Measurements from ENCODE around the gene TMEM253.

TMEM253 gene

DNA sequence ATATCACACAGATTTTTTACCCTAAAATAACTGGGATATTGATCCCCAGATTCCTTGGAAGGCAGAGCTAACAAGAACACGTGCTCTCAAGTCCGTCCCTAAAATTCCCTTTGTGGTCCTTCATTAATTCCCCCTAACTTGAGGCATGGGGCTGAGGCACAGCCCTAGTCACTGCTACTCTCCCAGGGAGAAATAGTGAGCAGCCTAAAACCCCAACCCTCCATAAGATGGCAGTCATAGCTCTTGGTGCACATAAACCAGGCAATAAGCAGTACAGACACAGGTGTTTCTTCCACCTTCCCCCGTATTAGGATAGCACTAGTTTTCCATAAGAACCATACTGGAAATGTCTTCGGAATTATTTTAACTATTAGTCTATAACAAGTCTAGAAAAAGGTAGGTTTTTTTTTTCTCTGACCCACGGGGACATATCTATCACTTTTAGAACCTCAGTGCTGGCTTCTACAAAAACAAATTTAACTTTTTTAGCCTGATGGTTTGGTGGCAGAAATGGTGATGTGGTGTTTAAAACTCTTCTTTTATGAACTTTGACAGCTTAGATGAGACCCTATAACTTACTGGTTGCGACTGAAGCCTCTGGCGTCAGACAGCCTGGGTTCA is 33.9 kb upstream of the TMEM253 start:
- Histone ChIP-seq H3K9me3 (ENCODE audit: control insufficient read depth, insufficient read depth, low read length) (no peaks in the 10 kb centered on the region), H3K36me3 (ENCODE audit: insufficient read depth, low read length) (no peaks in the 10 kb centered on the region), H3K4me1 (ENCODE audit: insufficient read depth, low read length) (peaks cover 6% of the 10 kb centered on the region; the same call in 1 of the 2 replicates), H3K9ac (ENCODE audit: low read depth, low read length) (no peak overlapping the region)

DNA sequence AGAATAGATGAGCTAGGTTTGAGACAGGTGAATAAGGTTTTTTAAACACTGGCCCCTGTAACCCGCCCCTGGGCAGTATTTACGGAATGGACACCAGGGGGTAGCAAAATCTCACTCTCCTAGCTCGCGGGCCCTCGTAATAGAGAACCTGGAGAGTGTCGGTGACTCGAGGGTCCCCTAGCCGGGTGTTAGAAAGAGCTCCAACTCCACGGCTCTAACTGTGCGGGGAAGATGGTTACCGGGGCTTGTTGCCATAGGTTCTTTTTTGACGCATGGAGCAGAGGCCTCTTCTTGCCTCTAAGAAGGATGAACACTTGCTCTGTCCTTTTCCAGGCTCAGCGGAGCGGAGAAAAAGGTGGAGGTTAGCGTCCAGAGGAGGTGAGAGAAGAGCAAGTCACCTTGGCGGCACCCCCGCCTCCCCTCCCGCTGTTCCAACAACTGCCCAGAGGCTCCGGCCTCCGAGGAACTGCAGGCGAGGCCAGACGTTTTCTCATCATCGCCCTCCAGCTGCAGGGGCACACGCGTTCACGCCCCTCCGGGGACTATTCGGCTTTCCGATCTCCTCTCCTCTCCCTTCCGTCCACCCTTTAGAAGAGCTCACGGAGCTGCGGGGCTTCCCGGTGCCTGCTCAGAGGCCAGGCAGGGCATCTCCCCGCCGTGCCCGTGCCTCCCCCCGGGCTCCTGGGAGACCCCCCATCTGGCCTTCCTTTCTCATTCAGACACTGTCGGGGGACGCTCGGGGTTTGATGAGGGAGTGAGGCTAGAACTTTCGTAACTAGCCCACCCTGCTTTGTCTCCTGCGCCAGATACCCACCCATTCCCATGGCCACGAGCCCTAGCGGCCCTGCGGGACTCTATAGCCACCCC is 32.1 kb upstream of the TMEM253 start:
- peak overlapping the region; percentile 67; the same call in 1 of the 2 replicates for H3K9ac ChIP-seq (ENCODE audit: low read depth, low read length)
- no peaks in the 10 kb centered on the region for H3K9me3 ChIP-seq (ENCODE audit: control insufficient read depth, insufficient read depth, low read length)
- no peaks in the 10 kb centered on the region for H3K36me3 ChIP-seq (ENCODE audit: insufficient read depth, low read length)
- peaks cover 9% of the 10 kb centered on the region; the same call in 1 of the 2 replicates for H3K4me1 ChIP-seq (ENCODE audit: insufficient read depth, low read length)

DNA sequence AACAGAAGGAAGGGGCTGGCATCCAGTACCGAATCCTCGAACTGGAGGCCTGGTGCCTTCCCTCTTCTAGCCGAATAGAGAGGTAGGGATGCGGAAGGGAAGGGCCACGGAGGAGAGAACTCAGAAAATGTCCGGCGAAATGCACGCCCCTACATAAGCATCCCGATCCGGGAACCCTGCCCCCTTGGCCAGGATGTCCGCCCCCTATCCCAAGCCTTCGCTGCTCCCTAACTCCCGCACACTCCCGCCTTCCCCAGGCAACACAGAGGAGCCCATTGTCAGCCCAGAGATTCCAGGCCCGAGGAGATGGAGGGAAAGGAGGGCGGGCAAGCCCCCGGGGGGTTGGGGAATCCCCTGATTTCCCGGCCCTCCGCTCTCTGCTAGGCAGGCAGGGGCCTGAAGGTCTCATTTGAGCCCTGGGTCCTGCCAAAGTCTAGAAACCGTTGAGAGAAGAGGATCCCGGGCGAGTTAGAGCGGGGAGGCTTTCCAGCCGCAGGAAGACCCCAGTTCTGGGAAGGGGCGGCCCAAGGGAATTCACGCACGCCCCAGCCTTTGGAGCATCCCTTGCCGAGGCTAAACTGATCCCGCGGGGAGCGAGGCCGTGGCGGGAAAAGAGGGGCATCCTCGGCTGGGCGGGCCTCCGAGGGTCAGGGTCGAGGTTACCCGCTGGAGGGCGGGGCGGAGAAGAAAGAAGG is 31.3 kb upstream of the TMEM253 start:
- Histone ChIP-seq H3K4me1 (ENCODE audit: insufficient read depth, low read length) (peaks cover 7% of the 10 kb centered on the region; the same call in 1 of the 2 replicates), H3K36me3 (ENCODE audit: insufficient read depth, low read length) (no peaks in the 10 kb centered on the region), H3K9ac (ENCODE audit: low read depth, low read length) (peak overlapping the region; percentile 67), H3K9me3 (ENCODE audit: control insufficient read depth, insufficient read depth, low read length) (no peaks in the 10 kb centered on the region)

DNA sequence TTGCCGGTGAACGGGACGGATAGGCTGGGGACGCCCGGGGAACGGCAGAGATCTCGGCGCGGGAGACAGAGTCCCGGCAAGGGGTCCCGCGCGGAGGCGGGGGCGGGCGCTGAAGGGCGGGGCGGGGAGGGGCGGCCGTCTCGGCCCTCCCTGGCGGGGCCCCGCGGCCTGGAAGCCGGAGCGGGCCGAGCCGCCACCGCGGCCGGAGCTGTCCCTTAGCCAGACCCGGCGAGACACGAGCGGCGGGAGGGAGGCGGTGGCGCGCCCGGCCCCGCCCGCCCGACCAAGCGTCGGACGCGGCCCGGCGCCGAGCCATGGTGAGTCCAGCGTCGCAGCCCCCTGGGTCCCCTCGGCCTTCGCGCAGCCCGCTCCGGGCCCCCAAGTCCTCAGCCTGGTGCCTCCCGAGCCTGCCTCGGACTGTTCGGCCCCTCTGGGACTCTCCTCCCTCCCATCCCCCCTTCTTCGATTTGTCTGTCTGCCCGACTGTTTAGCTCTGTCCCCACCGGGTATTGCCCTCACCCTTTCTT is 30.7 kb upstream of the TMEM253 start, which contains the start of gene ARHGEF40:
ARHGEF40 (plus strand) TSS at position 222 of the 527 bp plus-strand sequence; CDS start at position 315, 93 bp downstream.
- peaks cover 7% of the 10 kb centered on the region; the same call in 1 of the 2 replicates for H3K4me1 ChIP-seq (ENCODE audit: insufficient read depth, low read length)
- peak within 1 kb of the TSS; percentile 67 for H3K9ac ChIP-seq (ENCODE audit: low read depth, low read length)
- no peaks in the 10 kb centered on the region for H3K9me3 ChIP-seq (ENCODE audit: control insufficient read depth, insufficient read depth, low read length)
- no peaks in the 10 kb centered on the region for H3K36me3 ChIP-seq (ENCODE audit: insufficient read depth, low read length)

DNA sequence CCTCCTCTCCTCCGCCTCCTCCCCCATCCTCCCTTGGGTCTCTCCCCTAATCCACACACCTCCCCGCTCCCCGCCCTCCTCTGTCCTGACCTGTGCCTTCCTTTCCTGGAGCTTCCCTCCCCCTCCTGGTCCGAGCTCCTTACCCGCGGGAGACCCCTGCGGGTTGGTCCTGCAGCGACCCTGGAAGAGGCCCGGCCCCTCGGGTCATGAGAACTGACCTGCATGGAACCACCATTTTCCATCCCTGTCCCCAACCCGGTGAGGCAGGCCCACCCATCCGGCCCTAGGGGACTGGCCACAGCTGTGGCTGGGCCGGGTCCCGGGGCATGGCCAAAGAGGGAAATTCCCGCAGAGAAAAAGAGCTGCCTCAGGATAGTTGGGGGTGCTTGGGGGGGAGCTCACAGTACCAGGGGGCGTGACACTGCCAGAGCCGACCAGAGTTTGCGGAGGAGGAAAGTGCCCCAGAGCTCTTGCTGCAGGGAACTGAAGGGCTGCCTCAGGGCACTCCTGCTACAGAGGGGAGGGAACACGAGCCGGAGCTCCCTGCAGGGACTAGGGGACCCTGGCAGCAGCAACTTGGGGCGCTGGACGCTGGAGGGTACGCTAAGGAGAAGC is 30.1 kb upstream of the TMEM253 start:
- Histone ChIP-seq H3K36me3 (ENCODE audit: insufficient read depth, low read length) (no peaks in the 10 kb centered on the region), H3K4me1 (ENCODE audit: insufficient read depth, low read length) (peaks cover 7% of the 10 kb centered on the region; the same call in 1 of the 2 replicates), H3K9ac (ENCODE audit: low read depth, low read length) (peak overlapping the region; percentile 67), H3K9me3 (ENCODE audit: control insufficient read depth, insufficient read depth, low read length) (no peaks in the 10 kb centered on the region)

DNA sequence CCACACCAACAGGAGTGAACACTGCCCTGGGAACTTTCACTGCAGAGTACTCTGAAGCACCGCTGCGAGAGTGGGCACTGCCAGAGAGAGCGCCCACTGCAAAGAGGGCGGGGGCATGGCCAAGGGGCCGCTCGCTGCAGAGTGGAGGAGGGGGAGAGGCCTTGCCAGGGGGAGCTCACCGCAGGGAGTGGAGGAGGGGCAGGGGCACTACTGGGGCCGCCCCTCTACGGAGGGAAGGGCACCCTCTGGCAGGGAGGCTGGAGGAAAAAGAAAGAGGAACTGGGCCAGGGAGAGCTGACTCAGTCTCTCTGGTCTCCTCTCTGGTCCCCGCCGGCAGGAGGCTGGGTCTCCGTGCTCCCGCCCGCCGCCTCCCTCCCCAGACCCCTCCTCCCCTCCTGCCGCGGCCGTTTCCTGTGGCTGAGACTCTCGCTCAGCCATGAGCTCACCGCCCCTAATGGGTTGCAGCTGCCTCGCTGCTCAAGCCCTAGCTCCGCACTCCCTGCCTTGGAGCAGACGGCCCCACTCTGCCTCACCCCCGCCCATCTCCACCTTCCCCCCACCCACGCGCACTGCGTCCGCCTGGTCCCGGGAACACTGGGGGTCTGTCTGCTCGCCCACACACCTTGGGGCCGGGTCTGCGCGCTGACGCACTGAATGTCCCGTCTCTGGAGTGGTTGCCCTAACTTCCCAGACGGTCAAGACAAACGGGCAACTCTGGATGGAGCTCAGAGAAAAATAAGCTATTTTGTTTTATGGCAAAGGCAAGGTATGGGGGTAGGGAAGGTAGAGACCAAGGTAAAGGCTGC is 29.4 kb upstream of the TMEM253 start:
- H3K9ac ChIP-seq (ENCODE audit: low read depth, low read length), result peak overlapping the region; percentile 67
- H3K9me3 ChIP-seq (ENCODE audit: control insufficient read depth, insufficient read depth, low read length), result no peaks in the 10 kb centered on the region
- peaks cover 7% of the 10 kb centered on the region; the same call in 1 of the 2 replicates for H3K4me1 ChIP-seq (ENCODE audit: insufficient read depth, low read length)
- H3K36me3 ChIP-seq (ENCODE audit: insufficient read depth, low read length), result no peaks in the 10 kb centered on the region

DNA sequence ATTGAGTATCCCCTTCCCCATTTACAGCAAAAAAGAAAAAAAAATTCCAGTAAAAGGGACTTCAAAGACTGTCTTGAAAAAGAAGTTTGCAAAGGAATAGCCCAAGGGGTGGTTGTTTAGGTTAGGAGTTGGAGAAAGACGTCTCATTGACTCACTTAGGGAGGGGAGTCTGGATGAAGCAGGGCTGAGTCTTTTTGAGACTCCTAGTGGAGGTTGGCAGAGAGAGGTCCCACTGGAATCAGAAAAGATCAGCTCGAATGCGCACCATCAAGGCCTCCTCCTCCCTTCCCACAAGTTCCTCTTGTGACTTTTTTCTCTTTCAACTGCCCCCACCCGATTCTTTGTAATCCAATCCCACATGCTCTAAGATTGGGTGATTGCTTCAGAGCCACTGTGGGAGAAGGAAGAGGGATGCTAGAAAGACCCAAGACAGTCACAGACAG is 28.8 kb upstream of the TMEM253 start:
- Histone ChIP-seq H3K36me3 (ENCODE audit: insufficient read depth, low read length) (no peaks in the 10 kb centered on the region), H3K4me1 (ENCODE audit: insufficient read depth, low read length) (peaks cover 7% of the 10 kb centered on the region; the same call in 1 of the 2 replicates), H3K9me3 (ENCODE audit: control insufficient read depth, insufficient read depth, low read length) (no peaks in the 10 kb centered on the region), H3K9ac (ENCODE audit: low read depth, low read length) (peak overlapping the region; percentile 67)

DNA sequence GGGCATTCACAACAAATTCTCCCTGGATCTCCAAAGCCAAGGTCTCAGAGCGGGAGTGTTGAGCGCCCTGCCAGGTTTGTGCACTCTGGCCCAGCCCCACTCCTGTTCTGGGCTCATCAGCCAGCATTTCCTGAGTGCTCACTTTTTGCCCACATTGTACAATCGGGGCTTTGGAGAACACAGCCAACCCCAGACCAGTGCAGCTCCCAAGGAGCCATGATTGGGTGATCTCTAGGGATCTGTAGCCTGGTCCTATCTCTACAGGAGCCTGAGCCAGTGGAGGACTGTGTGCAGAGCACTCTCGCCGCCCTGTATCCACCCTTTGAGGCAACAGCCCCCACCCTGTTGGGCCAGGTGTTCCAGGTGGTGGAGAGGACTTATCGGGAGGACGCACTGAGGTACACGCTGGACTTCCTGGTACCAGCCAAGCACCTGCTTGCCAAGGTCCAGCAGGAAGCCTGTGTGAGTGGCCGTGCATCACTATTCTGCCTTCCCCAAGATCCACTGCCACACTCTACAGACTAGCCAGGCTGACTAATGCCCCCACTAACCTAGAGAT is 28.0 kb upstream of the TMEM253 start:
- H3K9me3 ChIP-seq (ENCODE audit: control insufficient read depth, insufficient read depth, low read length), result no peaks in the 10 kb centered on the region
- H3K9ac ChIP-seq (ENCODE audit: low read depth, low read length), result no peak overlapping the region
- peaks cover 7% of the 10 kb centered on the region; the same call in 1 of the 2 replicates for H3K4me1 ChIP-seq (ENCODE audit: insufficient read depth, low read length)
- H3K36me3 ChIP-seq (ENCODE audit: insufficient read depth, low read length), result no peaks in the 10 kb centered on the region

DNA sequence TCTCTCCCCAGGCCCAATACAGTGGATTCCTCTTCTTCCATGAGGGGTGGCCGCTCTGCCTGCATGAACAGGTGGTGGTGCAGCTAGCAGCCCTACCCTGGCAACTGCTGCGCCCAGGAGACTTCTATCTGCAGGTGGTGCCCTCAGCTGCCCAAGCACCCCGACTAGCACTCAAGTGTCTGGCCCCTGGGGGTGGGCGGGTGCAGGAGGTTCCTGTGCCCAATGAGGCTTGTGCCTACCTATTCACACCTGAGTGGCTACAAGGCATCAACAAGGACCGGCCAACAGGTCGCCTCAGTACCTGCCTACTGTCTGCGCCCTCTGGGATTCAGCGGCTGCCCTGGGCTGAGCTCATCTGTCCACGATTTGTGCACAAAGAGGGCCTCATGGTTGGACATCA is 26.9 kb upstream of the TMEM253 start:
- no peaks in the 10 kb centered on the region for H3K36me3 ChIP-seq (ENCODE audit: insufficient read depth, low read length)
- no peak overlapping the region for H3K9ac ChIP-seq (ENCODE audit: low read depth, low read length)
- H3K9me3 ChIP-seq (ENCODE audit: control insufficient read depth, insufficient read depth, low read length), result no peaks in the 10 kb centered on the region
- peaks cover 7% of the 10 kb centered on the region; the same call in 1 of the 2 replicates for H3K4me1 ChIP-seq (ENCODE audit: insufficient read depth, low read length)

DNA sequence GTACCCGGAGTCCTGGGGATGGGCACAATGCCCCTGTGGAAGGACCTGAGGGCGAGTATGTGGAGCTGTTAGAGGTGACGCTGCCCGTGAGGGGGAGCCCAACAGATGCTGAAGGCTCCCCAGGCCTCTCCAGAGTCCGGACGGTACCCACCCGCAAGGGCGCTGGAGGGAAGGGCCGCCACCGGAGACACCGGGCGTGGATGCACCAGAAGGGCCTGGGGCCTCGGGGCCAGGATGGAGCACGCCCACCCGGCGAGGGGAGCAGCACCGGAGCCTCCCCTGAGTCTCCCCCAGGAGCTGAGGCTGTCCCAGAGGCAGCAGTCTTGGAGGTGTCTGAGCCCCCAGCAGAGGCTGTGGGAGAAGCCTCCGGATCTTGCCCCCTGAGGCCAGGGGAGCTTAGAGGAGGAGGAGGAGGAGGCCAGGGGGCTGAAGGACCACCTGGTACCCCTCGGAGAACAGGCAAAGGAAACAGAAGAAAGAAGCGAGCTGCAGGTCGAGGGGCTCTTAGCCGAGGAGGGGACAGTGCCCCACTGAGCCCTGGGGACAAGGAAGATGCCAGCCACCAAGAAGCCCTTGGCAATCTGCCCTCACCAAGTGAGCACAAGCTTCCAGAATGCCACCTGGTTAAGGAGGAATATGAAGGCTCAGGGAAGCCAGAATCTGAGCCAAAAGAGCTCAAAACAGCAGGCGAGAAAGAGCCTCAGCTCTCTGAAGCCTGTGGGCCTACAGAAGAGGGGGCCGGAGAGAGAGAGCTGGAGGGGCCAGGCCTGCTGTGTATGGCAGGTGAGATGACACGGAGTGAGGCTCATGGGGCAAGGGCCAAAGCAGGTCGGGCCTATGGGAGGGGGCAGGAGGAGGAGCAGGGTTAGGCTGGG is 26.2 kb upstream of the TMEM253 start:
- peaks cover 7% of the 10 kb centered on the region; the same call in 1 of the 2 replicates for H3K4me1 ChIP-seq (ENCODE audit: insufficient read depth, low read length)
- no peaks in the 10 kb centered on the region for H3K36me3 ChIP-seq (ENCODE audit: insufficient read depth, low read length)
- H3K9ac ChIP-seq (ENCODE audit: low read depth, low read length), result no peak overlapping the region
- no peaks in the 10 kb centered on the region for H3K9me3 ChIP-seq (ENCODE audit: control insufficient read depth, insufficient read depth, low read length)

DNA sequence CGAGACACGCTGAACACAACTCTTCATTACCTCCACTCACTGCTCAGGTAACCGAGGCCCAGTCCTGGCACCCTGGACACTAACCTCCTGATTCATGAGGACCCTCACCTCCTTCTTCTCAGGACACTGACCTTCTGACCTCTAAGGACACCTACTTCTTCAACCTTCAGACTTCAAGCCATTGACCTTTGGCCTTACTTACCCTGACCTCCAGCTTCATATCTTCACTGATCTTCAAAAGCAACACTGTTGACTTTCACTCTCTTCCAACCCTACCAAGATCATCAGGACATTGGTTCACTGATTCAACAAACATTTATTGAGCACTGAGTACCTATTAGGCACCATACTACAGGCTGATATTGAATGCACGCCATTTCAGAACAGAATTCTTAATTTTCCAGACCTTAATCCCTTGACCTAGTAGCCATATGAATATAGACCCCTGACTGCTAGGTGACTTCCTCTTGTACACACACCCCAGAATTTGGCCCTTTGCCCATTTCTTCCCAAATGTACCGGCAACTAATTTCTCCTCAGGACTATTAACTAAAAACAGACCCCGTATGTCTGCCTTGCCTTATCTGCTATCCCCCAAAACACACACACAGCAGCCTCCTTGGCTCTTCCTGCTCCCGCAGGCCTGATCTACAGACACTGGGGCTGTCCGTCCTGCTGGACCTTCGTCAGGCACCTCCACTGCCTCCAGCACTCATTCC is 25.0 kb upstream of the TMEM253 start:
- peaks cover 7% of the 10 kb centered on the region; the same call in 1 of the 2 replicates for H3K4me1 ChIP-seq (ENCODE audit: insufficient read depth, low read length)
- H3K36me3 ChIP-seq (ENCODE audit: insufficient read depth, low read length), result no peaks in the 10 kb centered on the region
- H3K9me3 ChIP-seq (ENCODE audit: control insufficient read depth, insufficient read depth, low read length), result no peaks in the 10 kb centered on the region
- H3K9ac ChIP-seq (ENCODE audit: low read depth, low read length), result no peak overlapping the region

DNA sequence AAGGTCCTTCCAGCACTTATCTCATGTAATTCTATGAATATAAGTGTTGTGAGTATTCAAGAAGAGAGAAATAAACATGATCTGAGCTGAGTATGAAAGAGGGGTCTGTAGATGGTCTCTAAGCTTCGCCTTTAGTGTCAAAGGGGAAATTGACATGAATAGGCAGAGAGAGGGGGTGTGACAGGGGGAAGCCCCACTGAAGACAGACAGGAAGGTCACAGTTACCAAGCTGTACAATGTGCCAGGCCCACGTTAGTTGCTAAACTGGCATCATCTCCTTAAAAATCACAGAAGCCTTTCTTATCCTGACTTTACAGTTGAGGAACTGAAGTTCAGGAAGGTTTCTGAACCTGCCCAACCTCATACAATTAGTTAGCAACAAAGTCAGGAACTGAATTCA is 23.2 kb upstream of the TMEM253 start:
- Histone ChIP-seq H3K9ac (ENCODE audit: low read depth, low read length) (no peak overlapping the region), H3K9me3 (ENCODE audit: control insufficient read depth, insufficient read depth, low read length) (no peaks in the 10 kb centered on the region), H3K4me1 (ENCODE audit: insufficient read depth, low read length) (no peaks in the 10 kb centered on the region), H3K36me3 (ENCODE audit: insufficient read depth, low read length) (no peaks in the 10 kb centered on the region; the same call in 1 of the 2 replicates)

Measured in ES-I3 (cell line).